Transverse colon (tissue), 4 donors: ENCODE measurements around the gene UBE2D2. TPM values are rescaled to one million over a fixed set of nuclear protein-coding genes. Genes with fewer than 3 reads are reported as not detected.
A peak's percentile ranks its signal among the peaks of the same experiment; 100 is the strongest.

ENCODE experiments used
- DNase-seq: peaks from one replicate; pipeline ENCODE4 v3.0.0-alpha.2; 2019
- H3K27ac ChIP-seq, 4 donors: fragments of 200-600 bp; sonication (generic); 2 replicates each; pipeline ENCODE4 v1.5.1; 2016 to 2018; ENCODE audit warnings: inconsistent platforms in 4 of 4
- H3K27me3 ChIP-seq: fragments of 200-600 bp; sonication (generic); 2 replicates; pipeline ENCODE4 v1.5.1; 2017; ENCODE audit warnings: inconsistent platforms
- H3K36me3 ChIP-seq, 4 donors: fragments of 200-600 bp; sonication (generic); 2 replicates each; pipeline ENCODE4 v1.5.1; 2017 to 2019; ENCODE audit warnings: inconsistent platforms in 4 of 4
- H3K4me1 ChIP-seq, 4 donors: fragments of 200-600 bp; sonication (generic); 2 replicates each; pipeline ENCODE4 v1.5.1; 2017 to 2020; ENCODE audit warnings: inconsistent platforms in 4 of 4
- H3K4me3 ChIP-seq, 4 donors: fragments of 200-600 bp; sonication (generic); 1 replicate in 1 of 4; 2 replicates in 3 of 4; pipeline versions ENCODE4 v1.5.1 to v1.6.1; 2017 to 2019; ENCODE audit warnings: inconsistent platforms in 4 of 4
- H3K9me3 ChIP-seq, 2 donors: fragments of 200-600 bp; sonication (generic); 2 replicates each; pipeline ENCODE4 v1.5.1; 2017 to 2019; ENCODE audit warnings: inconsistent platforms in 2 of 2
- CTCF ChIP-seq, 5 experiments: fragments of 200-600 bp in 3 of 5; fragments of 450-650 bp in 2 of 5; sonication (generic) in 3 of 5; IDR thresholded peaks; 1 replicate in 2 of 5; 2 replicates in 3 of 5; pipeline ENCODE4 v1.5.1; 2016 to 2017; ENCODE audit warnings: antibody characterized with exemption in 5 of 5, inconsistent platforms in 3 of 5, mild to moderate bottlenecking in 2 of 5, moderate library complexity in 1 of 5
- EP300 ChIP-seq: sonication (generic); formaldehyde crosslinking; IDR thresholded peaks from one replicate; pipeline ENCODE4 v1.6.1; 2017; ENCODE audit warnings: antibody characterized with exemption, low read depth
- POLR2A ChIP-seq: fragments of 450-650 bp; IDR thresholded peaks from one replicate; pipeline ENCODE4 v1.6.1; 2016; ENCODE audit warnings: antibody characterized with exemption, mild to moderate bottlenecking, moderate library complexity
- POLR2AphosphoS5 ChIP-seq, 3 donors: sonication (generic); formaldehyde crosslinking; IDR thresholded peaks; one replicate each; pipeline ENCODE4 v1.6.1; 2016; ENCODE audit warnings: antibody characterized with exemption in 3 of 3
- WGBS, 2 donors: methylation state at CpG; one replicate each; pipeline ENCODE4 v1.1.5; 2018; ENCODE audit warnings: low coverage in 1 of 2; 5-methylcytosine and 5-hydroxymethylcytosine counted together
- in situ Hi-C, 4 donors: fragments of 200-750 bp; cut with MboI; loops; one replicate each; pipeline versions ENCODE4 v1.15.0 to v1.15.1; 2017; ENCODE audit warnings: low sequenced_read_pairs in 3 of 4, low pct_ligation_motif_present in 1 of 4, low pct_unique_long_range_greater_than_20kb in 1 of 4
- intact Hi-C: fragments of 100-400 bp; cut with DNase I; formaldehyde crosslinking; loops from one replicate; pipeline ENCODE4 v1.15.1; 2023; ENCODE audit warnings: low total_unique reads
- total RNA-seq, 4 donors: library from RNA; depleted of rRNA; stranded (reverse); fragments of >200 nt; gene quantifications; one replicate each; pipeline ENCODE4 v1.1.0, GENCODE V29; 2016

Gene UBE2D2
- total RNA-seq, 4 donors from 2014 or later: 45.6 to 134 (median 80.8) TPM

- H3K9me3 ChIP-seq: no peaks in the 10 kb centered on the region
- TF ChIP-seq CTCF (IDR thresholded peaks at IDR 0.05) (no peak), POLR2A (no peak), POLR2AphosphoS5 (IDR thresholded peaks at IDR 0.05) (no peak), EP300 (no peak)
- intact Hi-C loops (no loop called here), in situ Hi-C loops (no loop called here)
- H3K4me3 ChIP-seq: no peak overlapping the region
- peaks cover 38 to 55% (median 51%) of the 10 kb centered on the region in 4 donors for H3K4me1 ChIP-seq
- DNase-seq: no peak
- peak overlapping the region in 2 of 4 donors; percentile 16 to 93 for H3K27ac ChIP-seq
- 86 to 93% methylated on average over 6 to 14 of the region's 14 CpGs for WGBS, 2 donors
- no peaks in the 10 kb centered on the region for H3K27me3 ChIP-seq
- H3K36me3 ChIP-seq: no peaks in the 10 kb centered on the region
Observed at GRCh38 chr5:139663207-139664085, 102.3 kb downstream of the UBE2D2 start.

GRCh38 chr5:139664086-139664693, 103.1 kb downstream of the UBE2D2 start:
- H3K4me3 ChIP-seq: no peak overlapping the region
- H3K36me3 ChIP-seq: no peaks in the 10 kb centered on the region
- H3K27me3 ChIP-seq: no peaks in the 10 kb centered on the region
- TF ChIP-seq CTCF (IDR thresholded peaks at IDR 0.05) (no peak), POLR2AphosphoS5 (IDR thresholded peaks at IDR 0.05) (no peak), EP300 (no peak), POLR2A (no peak)
- no peak for DNase-seq
- in situ Hi-C loops: no loop called here
- peaks cover 37 to 55% (median 50%) of the 10 kb centered on the region in 4 donors for H3K4me1 ChIP-seq
- intact Hi-C loops: no loop called here
- peak overlapping the region in 2 of 4 donors; percentile 16 to 78 for H3K27ac ChIP-seq
- H3K9me3 ChIP-seq: no peaks in the 10 kb centered on the region
- WGBS, 2 donors: 71% methylated on average over 9 of the region's 9 CpGs; no CpG with 5 or more reads in 1 of the 2 donors

GRCh38 chr5:139664727-139665351, 103.7 kb downstream of the UBE2D2 start:
- Histone ChIP-seq H3K4me3 (no peak overlapping the region), H3K36me3 (no peaks in the 10 kb centered on the region), H3K27ac (peak overlapping the region in 2 of 4 donors; percentile 16 to 78), H3K27me3 (no peaks in the 10 kb centered on the region), H3K4me1 (peaks cover 30 to 50% (median 44%) of the 10 kb centered on the region in 4 donors), H3K9me3 (no peaks in the 10 kb centered on the region)
- TF ChIP-seq POLR2AphosphoS5 (IDR thresholded peaks at IDR 0.05) (no peak), POLR2A (no peak), EP300 (no peak), CTCF (IDR thresholded peaks at IDR 0.05) (no peak)
- intact Hi-C loops (no loop called here), in situ Hi-C loops (no loop called here)
- WGBS, 2 donors: 92% methylated on average over 15 of the region's 15 CpGs; no CpG with 5 or more reads in 1 of the 2 donors
- no peak for DNase-seq

- H3K9me3 ChIP-seq: no peaks in the 10 kb centered on the region
- 89% methylated on average over 11 of the region's 11 CpGs; no CpG with 5 or more reads in 1 of the 2 donors for WGBS, 2 donors
- no peak for DNase-seq
- in situ Hi-C loops: no loop called here
- H3K4me1 ChIP-seq: peaks cover 22 to 42% (median 37%) of the 10 kb centered on the region in 4 donors
- H3K27ac ChIP-seq: peak overlapping the region in 2 of 4 donors; percentile 16 to 78
- intact Hi-C loops: no loop called here
- H3K4me3 ChIP-seq: no peak overlapping the region
- TF ChIP-seq CTCF (IDR thresholded peaks at IDR 0.05) (no peak), POLR2A (no peak)
- no peaks in the 10 kb centered on the region for H3K27me3 ChIP-seq
- no peaks in the 10 kb centered on the region for H3K36me3 ChIP-seq
Observed at GRCh38 chr5:139665626-139666025, 104.5 kb downstream of the UBE2D2 start.
